GM12878 (cell line): ENCODE data around the gene NISCH. TPM values are rescaled to one million over a fixed set of nuclear protein-coding genes. Genes with fewer than 3 reads are reported as not detected.
A peak's percentile ranks its signal among the peaks of the same experiment; 100 is the strongest.

Source experiments
- ATAC-seq: fragments of 200-7000 bp; cut with Tn5 transposase; 3 replicates; pipeline ENCODE4 v1.9.1; 2020; ENCODE audit warnings: mild to moderate bottlenecking, moderate library complexity
- BruUV-seq: library from RNA; stranded (reverse); fragments of 400-500 nt; replicated peaks from 2 replicates; lab custom pipeline; 2021; lab: Mats Ljungman, UMichigan
- CTCF ChIA-PET: fragments of 300-600 bp; sonication (Branson Sonifier 250); formaldehyde crosslinking; extraction: SDS; loops from one replicate; lab custom pipeline; 2021; ENCODE audit warnings: inconsistent platforms; lab: Yijun Ruan, JAX
- POLR2A ChIA-PET: fragments of 350-600 bp; formaldehyde crosslinking; extraction: SDS; loops from one replicate; lab custom pipeline; 2021; ENCODE audit warnings: inconsistent platforms; lab: Charles Lee
- RAD21 ChIA-PET: fragments of 300-600 bp; sonication (Branson Sonifier 250); formaldehyde crosslinking; loops from one replicate; lab custom pipeline; 2023; ENCODE audit warnings: antibody characterized with exemption; ENCODE audit not compliant: unreplicated experiment; lab: Charles Lee
- SMC1A ChIA-PET: fragments of 300-600 bp; sonication (Branson Sonifier 250); formaldehyde crosslinking; loops from one replicate; lab custom pipeline; 2023; ENCODE audit not compliant: unreplicated experiment, uncharacterized antibody; lab: Charles Lee
- DNase-seq: peaks from one replicate; pipeline ENCODE4 v3.0.0-alpha.2; 2011; ENCODE audit warnings: low read depth, low spot score
- FAIRE-seq: peaks from 3 replicates; lab custom pipeline; 2011; peaks lifted over from hg19 to GRCh38; lab: Jason Lieb, UNC
- H2AFZ ChIP-seq: 2 replicates; pipeline ENCODE4 v1.6.0; 2011; ENCODE audit warnings: low read depth, low read length, control low read depth; ENCODE audit not compliant: control insufficient read depth
- H3K27ac ChIP-seq: 2 replicates; pipeline ENCODE4 v1.5.1; 2011; ENCODE audit warnings: control low read depth; ENCODE audit not compliant: control insufficient read depth, insufficient read depth
- H3K27me3 ChIP-seq, 2 experiments: replicated peaks in 1 of 2; 2 replicates each; pipeline versions ENCODE4 v1.6.0 to v1.6.1; 2011; ENCODE audit warnings: low read length in 1 of 2; ENCODE audit not compliant: control insufficient read depth in 2 of 2, insufficient read depth in 2 of 2
- H3K36me3 ChIP-seq, 2 experiments: 2 replicates each; pipeline ENCODE4 v1.5.1; 2011; ENCODE audit warnings: low read length in 1 of 2; ENCODE audit not compliant: control insufficient read depth in 2 of 2, insufficient read depth in 2 of 2
- H3K4me1 ChIP-seq: 2 replicates; pipeline ENCODE4 v1.6.1; 2011; ENCODE audit warnings: mild to moderate bottlenecking, low read length, moderate library complexity, mixed read lengths; ENCODE audit not compliant: control insufficient read depth, insufficient read depth
- H3K4me2 ChIP-seq: 2 replicates; pipeline ENCODE4 v1.6.0; 2011; ENCODE audit warnings: control low read depth; ENCODE audit not compliant: control insufficient read depth, insufficient read depth
- H3K4me3 ChIP-seq: fragments of 200-600 bp; sonication (generic); 2 replicates; pipeline ENCODE4 v1.5.1; 2016
- H3K79me2 ChIP-seq: 2 replicates; pipeline ENCODE4 v1.6.0; 2011; ENCODE audit warnings: low read length; ENCODE audit not compliant: control insufficient read depth, insufficient read depth
- H3K9ac ChIP-seq: 2 replicates; pipeline ENCODE4 v1.8.0; 2011; ENCODE audit warnings: low read length, control low read depth, mixed read lengths; ENCODE audit not compliant: control insufficient read depth, insufficient read depth
- H3K9me3 ChIP-seq: replicated peaks from 3 replicates; pipeline ENCODE4 v1.5.1; 2011; ENCODE audit warnings: mild to moderate bottlenecking, low read length; ENCODE audit not compliant: control insufficient read depth, insufficient read depth
- H4K20me1 ChIP-seq: 2 replicates; pipeline ENCODE4 v1.6.0; 2011; ENCODE audit not compliant: control insufficient read depth, insufficient read depth
- CREB1 ChIP-seq: IDR thresholded peaks from 2 replicates; pipeline ENCODE4 v1.6.1; 2012; ENCODE audit warnings: low read depth, mild to moderate bottlenecking, inconsistent platforms
- FOXM1 ChIP-seq: IDR thresholded peaks from 2 replicates; pipeline ENCODE4 v1.6.1; 2012; ENCODE audit warnings: low read depth, mild to moderate bottlenecking, inconsistent platforms, low read length, moderate library complexity
- IKZF1 ChIP-seq: fragments of 450-650 bp; conservative IDR thresholded peaks from 2 replicates; pipeline ENCODE4 v1.6.1; 2017; ENCODE audit warnings: antibody characterized with exemption, mild to moderate bottlenecking
- JUNB ChIP-seq: IDR thresholded peaks from 2 replicates; pipeline ENCODE4 v1.6.1; 2016; ENCODE audit warnings: antibody characterized with exemption, mild to moderate bottlenecking
- JUND ChIP-seq: IDR thresholded peaks from 2 replicates; pipeline ENCODE4 v1.6.1; 2012; ENCODE audit warnings: low read depth, mild to moderate bottlenecking, low read length, improper control_type of control experiment, moderate library complexity
- LARP7 ChIP-seq: fragments of 450-650 bp; IDR thresholded peaks from 2 replicates; pipeline ENCODE4 v1.6.1; 2017; ENCODE audit warnings: mild to moderate bottlenecking
- PAX8 ChIP-seq: fragments of 450-650 bp; IDR thresholded peaks from 2 replicates; pipeline ENCODE4 v1.6.1; 2017; ENCODE audit warnings: mild to moderate bottlenecking, moderate library complexity
- POLR2A ChIP-seq: IDR thresholded peaks from 2 replicates; pipeline ENCODE4 v1.6.1; 2011; ENCODE audit warnings: low read depth, mild to moderate bottlenecking, low read length
- RAD21 ChIP-seq: IDR thresholded peaks from 2 replicates; pipeline ENCODE4 v1.6.1; 2011; ENCODE audit warnings: mild to moderate bottlenecking, low read depth, low read length, moderate library complexity; ENCODE audit not compliant: insufficient read depth
- SMAD5 ChIP-seq: IDR thresholded peaks from 2 replicates; pipeline ENCODE4 v1.6.1; 2016; ENCODE audit warnings: antibody characterized with exemption, low read depth
- SMC3 ChIP-seq: IDR thresholded peaks from 2 replicates; pipeline ENCODE4 v1.6.1; 2011; ENCODE audit warnings: low read length, improper control_type of control experiment, borderline replicate concordance
- ZNF217 ChIP-seq: fragments of 450-650 bp; IDR thresholded peaks from 2 replicates; pipeline ENCODE4 v1.6.1; 2017; ENCODE audit warnings: antibody characterized with exemption, mild to moderate bottlenecking
- WGBS: methylation state at CpG from one replicate; pipeline ENCODE4 v1.1.6; 2016; ENCODE audit warnings: low lambda C conversion rate; ENCODE audit not compliant: insufficient replicate concordance, insufficient coverage; ENCODE audit errors: missing lambda C conversion rate; 5-methylcytosine and 5-hydroxymethylcytosine counted together
- in situ Hi-C: fragments of 300-500 bp; cut with MboI; formaldehyde crosslinking; loops from 9 replicates; pipeline ENCODE4 v1.14.3; 2018; ENCODE audit warnings: mixed read lengths
- intact Hi-C: fragments of 100-400 bp; cut with micrococcal nuclease; formaldehyde crosslinking; loops from one replicate; pipeline ENCODE4 v1.14.2; 2022; ENCODE audit not compliant: unreplicated experiment
- polyA plus RNA-seq, 11 experiments: library from polyadenylated mRNA; depleted of rRNA in 4 of 11; unstranded in 6 of 11; stranded (reverse) in 5 of 11; fragments of >200 nt; fragmentation: Nextera tagmentation in 4 of 11; fragmentation: Illumina TruSeq in 1 of 11; extraction: Ambion mirVana in 4 of 11; extraction: Trizol in 1 of 11; gene quantifications; 1 replicate in 1 of 11; 2 replicates in 10 of 11; pipeline versions ENCODE4 v1.2.1 to v1.2.3, GENCODE V29; 2011 to 2016; ENCODE audit warnings: inconsistent platforms in 2 of 11, missing spikeins in 2 of 11, low read depth in 1 of 11
- total RNA-seq, 4 experiments: library from RNA; depleted of rRNA in 3 of 4; stranded (reverse); fragments of >200 nt in 3 of 4; fragmentation: Illumina TruSeq in 1 of 4; extraction: Trizol in 1 of 4; gene quantifications; 2 replicates each; pipeline versions ENCODE4 v1.2.1 to v1.2.3, GENCODE V29; 2013 to 2021
- TF ChIP-seq, protein P1 (sequence below), 3 experiments: IDR thresholded peaks in 2 of 3; conservative IDR thresholded peaks in 1 of 3; 2 replicates each; pipeline ENCODE4 v1.5.1; 2011; ENCODE audit warnings: low read depth in 3 of 3, low read length in 3 of 3, mild to moderate bottlenecking in 3 of 3, control low read depth in 2 of 3, moderate library complexity in 2 of 3, inconsistent platforms in 1 of 3, mixed read lengths in 1 of 3; ENCODE audit not compliant: control insufficient read depth in 2 of 3, insufficient read depth in 1 of 3; ENCODE audit errors: extremely low read depth in 1 of 3
- TF ChIP-seq, protein P2 (sequence below): IDR thresholded peaks from 2 replicates; pipeline ENCODE4 v1.6.1; 2011; ENCODE audit warnings: mild to moderate bottlenecking, low read depth, low read length, moderate library complexity; ENCODE audit not compliant: insufficient replicate concordance
- TF ChIP-seq, protein P3 (sequence below): IDR thresholded peaks from 2 replicates; pipeline ENCODE4 v1.6.1; 2012; ENCODE audit warnings: low read length, inconsistent platforms

Gene NISCH
- total and polyA plus RNA-seq, 10 of the 15 experiments (the other 5 are each of a cell fraction or from before 2014, with no cell fraction given), result 0.76 to 52.5 (median 24.6) TPM

DNA sequence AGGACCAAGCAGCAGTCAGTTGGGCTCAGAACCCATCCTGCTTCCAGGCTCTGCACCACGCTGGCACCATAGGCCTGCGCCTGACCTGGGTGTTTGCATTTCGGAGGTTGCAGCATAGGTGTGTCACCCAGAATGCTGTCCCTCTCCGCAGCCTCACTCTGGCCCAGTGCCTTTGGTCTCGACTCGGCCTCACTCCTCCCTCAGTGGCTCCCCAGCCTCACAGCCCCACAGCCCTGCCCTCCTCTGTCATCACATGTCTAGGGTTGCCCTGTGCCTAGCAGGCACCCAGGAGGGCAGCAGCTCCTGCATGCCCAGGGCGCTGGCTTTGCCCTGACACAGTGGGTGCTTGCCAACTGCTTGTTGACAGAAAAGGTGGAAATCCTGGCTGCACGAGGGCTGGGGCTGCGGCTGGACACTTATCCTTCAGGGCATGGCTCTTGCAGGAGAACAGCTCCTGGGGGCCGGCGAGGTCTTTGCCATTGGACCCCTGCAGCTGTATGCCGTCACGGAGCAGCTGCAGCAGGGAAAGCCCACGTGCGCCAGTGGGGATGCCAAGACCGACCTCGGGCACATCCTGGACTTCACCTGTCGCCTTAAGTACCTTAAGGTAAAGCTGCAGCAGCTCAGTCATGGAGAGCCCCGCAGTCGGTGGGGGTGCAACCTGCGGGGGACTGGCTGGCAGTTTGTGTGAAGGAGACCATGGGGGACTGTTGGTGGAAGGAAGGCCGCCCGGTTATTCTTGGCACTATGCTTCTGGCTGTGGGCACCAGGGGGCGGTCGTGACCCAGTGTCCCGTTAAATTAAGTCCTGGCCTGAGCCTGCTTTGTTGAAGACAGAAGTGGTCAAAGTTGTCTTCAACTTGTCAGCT is 16.2 kb downstream of the NISCH start:
- ATAC-seq, result peak; percentile 93
- SMC1A ChIA-PET, result no interaction called here
- Histone ChIP-seq H3K79me2 (no peaks in the 10 kb centered on the region), H3K27me3 (no peaks in the 10 kb centered on the region), H3K4me1 (no peaks in the 10 kb centered on the region), H2AFZ (no peak overlapping the region), H3K9me3 (no peaks in the 10 kb centered on the region)
- FAIRE-seq, result no peak
- DNase-seq, result no peak
- BruUV-seq, result no TSS peak
- no peak for TF ChIP-seq SMAD5
- TF ChIP-seq JUNB, result no peak
- TF ChIP-seq PAX8, result no peak
- no peak for TF ChIP-seq CREB1
- TF ChIP-seq FOXM1, result no peak
- TF ChIP-seq JUND, result no peak
- no peak for TF ChIP-seq IKZF1
- 0 out of 2 replicates have a peak, but pooled peaks have one; percentile 12 for TF ChIP-seq POLR2A
- TF ChIP-seq, protein P1, sequence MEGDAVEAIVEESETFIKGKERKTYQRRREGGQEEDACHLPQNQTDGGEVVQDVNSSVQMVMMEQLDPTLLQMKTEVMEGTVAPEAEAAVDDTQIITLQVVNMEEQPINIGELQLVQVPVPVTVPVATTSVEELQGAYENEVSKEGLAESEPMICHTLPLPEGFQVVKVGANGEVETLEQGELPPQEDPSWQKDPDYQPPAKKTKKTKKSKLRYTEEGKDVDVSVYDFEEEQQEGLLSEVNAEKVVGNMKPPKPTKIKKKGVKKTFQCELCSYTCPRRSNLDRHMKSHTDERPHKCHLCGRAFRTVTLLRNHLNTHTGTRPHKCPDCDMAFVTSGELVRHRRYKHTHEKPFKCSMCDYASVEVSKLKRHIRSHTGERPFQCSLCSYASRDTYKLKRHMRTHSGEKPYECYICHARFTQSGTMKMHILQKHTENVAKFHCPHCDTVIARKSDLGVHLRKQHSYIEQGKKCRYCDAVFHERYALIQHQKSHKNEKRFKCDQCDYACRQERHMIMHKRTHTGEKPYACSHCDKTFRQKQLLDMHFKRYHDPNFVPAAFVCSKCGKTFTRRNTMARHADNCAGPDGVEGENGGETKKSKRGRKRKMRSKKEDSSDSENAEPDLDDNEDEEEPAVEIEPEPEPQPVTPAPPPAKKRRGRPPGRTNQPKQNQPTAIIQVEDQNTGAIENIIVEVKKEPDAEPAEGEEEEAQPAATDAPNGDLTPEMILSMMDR (IDR thresholded peaks at IDR 0.05 in 2 of 3, conservative IDR thresholded peaks at IDR 0.05 in 1 of 3; ENCODE audit: control insufficient read depth in 2 of 3, extremely low read depth in 1 of 3, insufficient read depth in 1 of 3, low read depth in 3 of 3, low read length in 3 of 3), result peak; percentile 68 to 76 (median 72)
- TF ChIP-seq SMC3, result peak; percentile 56; the same call in 1 of the 2 replicates
- TF ChIP-seq, protein P2, sequence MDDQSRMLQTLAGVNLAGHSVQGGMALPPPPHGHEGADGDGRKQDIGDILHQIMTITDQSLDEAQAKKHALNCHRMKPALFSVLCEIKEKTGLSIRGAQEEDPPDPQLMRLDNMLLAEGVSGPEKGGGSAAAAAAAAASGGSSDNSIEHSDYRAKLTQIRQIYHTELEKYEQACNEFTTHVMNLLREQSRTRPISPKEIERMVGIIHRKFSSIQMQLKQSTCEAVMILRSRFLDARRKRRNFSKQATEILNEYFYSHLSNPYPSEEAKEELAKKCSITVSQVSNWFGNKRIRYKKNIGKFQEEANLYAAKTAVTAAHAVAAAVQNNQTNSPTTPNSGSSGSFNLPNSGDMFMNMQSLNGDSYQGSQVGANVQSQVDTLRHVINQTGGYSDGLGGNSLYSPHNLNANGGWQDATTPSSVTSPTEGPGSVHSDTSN, result no peak
- no peak for TF ChIP-seq LARP7
- TF ChIP-seq ZNF217, result no peak
- TF ChIP-seq, protein P3, sequence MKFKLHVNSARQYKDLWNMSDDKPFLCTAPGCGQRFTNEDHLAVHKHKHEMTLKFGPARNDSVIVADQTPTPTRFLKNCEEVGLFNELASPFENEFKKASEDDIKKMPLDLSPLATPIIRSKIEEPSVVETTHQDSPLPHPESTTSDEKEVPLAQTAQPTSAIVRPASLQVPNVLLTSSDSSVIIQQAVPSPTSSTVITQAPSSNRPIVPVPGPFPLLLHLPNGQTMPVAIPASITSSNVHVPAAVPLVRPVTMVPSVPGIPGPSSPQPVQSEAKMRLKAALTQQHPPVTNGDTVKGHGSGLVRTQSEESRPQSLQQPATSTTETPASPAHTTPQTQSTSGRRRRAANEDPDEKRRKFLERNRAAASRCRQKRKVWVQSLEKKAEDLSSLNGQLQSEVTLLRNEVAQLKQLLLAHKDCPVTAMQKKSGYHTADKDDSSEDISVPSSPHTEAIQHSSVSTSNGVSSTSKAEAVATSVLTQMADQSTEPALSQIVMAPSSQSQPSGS, result no peak
- TF ChIP-seq RAD21, result peak; percentile 63
- TF ChIP-seq, all 136 proteins: peak for 4
- ChIA-PET RAD21 (interaction anchor here (1.0 to 1.4 kb wide), 2 partner anchors 65 to 210 kb away, joined by 3 read pairs; partner anchors contain the start of gene UQCC5), POLR2A (no interaction called here), CTCF (interaction anchor here (0.6 to 1.3 kb wide), 6 partner anchors 13 to 457 kb away, joined by 3 to 5 read pairs (median 4); no protein-coding TSS in a partner anchor)
- H3K27ac ChIP-seq, result no peak overlapping the region
- intact Hi-C loops (no loop called here), in situ Hi-C loops (no loop called here)
- WGBS, result 69% methylated on average over 26 of the region's 26 CpGs
- H3K36me3 ChIP-seq, result peaks cover 16 to 27% of the 10 kb centered on the region in 2 experiments
- H3K9ac ChIP-seq, result no peak overlapping the region
- no peaks in the 10 kb centered on the region for H4K20me1 ChIP-seq
- no peak overlapping the region for H3K4me2 ChIP-seq
- no peak overlapping the region for H3K4me3 ChIP-seq
